Stimulated activated CD8-positive, alpha-beta memory T cell treated with anti-CD3 and anti-CD28 coated beads, Interleukin-4, amount 100 ng/mL, for 1 hour (primary cell): ENCODE results near the gene USP3.

ENCODE experiments used
- DNase-seq, 2 donors: peaks; one replicate each; pipeline ENCODE4 v3.0.0-alpha.2; 2020; ENCODE audit warnings: low read depth in 2 of 2, low spot score in 1 of 2

USP3 gene

GRCh38 chr15:63504247-63504978 is at the start of gene USP3:
TSS of gene USP3 (plus strand) at chr15:63504593. CDS start at chr15:63504740, 147 bp downstream.
- peak; percentile 83 to 90 for DNase-seq

GRCh38 chr15:63456258-63456657 is 48.1 kb upstream of the USP3 start:
- DNase-seq, result no peak

GRCh38 chr15:63457379-63457778 is 47.0 kb upstream of the USP3 start:
- no peak for DNase-seq

GRCh38 chr15:63458026-63458425 is 46.4 kb upstream of the USP3 start:
- no peak for DNase-seq

- no peak for DNase-seq
Observed at GRCh38 chr15:63458794-63459395, 45.5 kb upstream of the USP3 start.

- no peak for DNase-seq
Observed at GRCh38 chr15:63460210-63461155, 43.9 kb upstream of the USP3 start.

GRCh38 chr15:63461230-63461985 is 43.0 kb upstream of the USP3 start:
- no peak for DNase-seq

GRCh38 chr15:63462088-63462487 is 42.3 kb upstream of the USP3 start:
- no peak for DNase-seq

GRCh38 chr15:63463036-63463435 is 41.4 kb upstream of the USP3 start:
- no peak for DNase-seq

GRCh38 chr15:63463793-63464192 is 40.6 kb upstream of the USP3 start:
- no peak for DNase-seq

- DNase-seq, result no peak
Observed at GRCh38 chr15:63465104-63465503, 39.3 kb upstream of the USP3 start.

GRCh38 chr15:63466378-63467192 is 37.8 kb upstream of the USP3 start:
- DNase-seq, result no peak

GRCh38 chr15:63469190-63469589 is 35.2 kb upstream of the USP3 start:
- DNase-seq, result no peak

- DNase-seq, result no peak
Observed at GRCh38 chr15:63469984-63470383, 34.4 kb upstream of the USP3 start.

GRCh38 chr15:63473007-63473748 is 31.2 kb upstream of the USP3 start:
- no peak for DNase-seq

GRCh38 chr15:63473749-63473998 is 30.7 kb upstream of the USP3 start:
- DNase-seq, result no peak

- no peak for DNase-seq
Observed at GRCh38 chr15:63473999-63474809, 30.2 kb upstream of the USP3 start.

GRCh38 chr15:63474810-63475316 is 29.5 kb upstream of the USP3 start:
- no peak for DNase-seq

GRCh38 chr15:63475707-63476106 is 28.7 kb upstream of the USP3 start:
- DNase-seq, result no peak
